WTC11 (cell line): ENCODE measurements around the gene ZBTB8B. TPM values are rescaled to one million over a fixed set of nuclear protein-coding genes. Genes with fewer than 3 reads are reported as not detected.
A peak's percentile ranks its signal among the peaks of the same experiment; 100 is the strongest.
"Not testable (repeated sequence)": the region's sequence is repeated elsewhere in the genome, so short reads cannot be mapped to it uniquely, and the experiment has no call there.

Experiments
- ATAC-seq: fragments of 200-7000 bp; cut with Tn5 transposase; 2 replicates; pipeline ENCODE4 v1.10.0; 2021; ENCODE audit warnings: mild to moderate bottlenecking, moderate library complexity
- CTCF ChIA-PET: fragments of 300-600 bp; sonication (Branson Sonifier 250); formaldehyde crosslinking; loops from one replicate; lab custom pipeline; 2021; ENCODE audit warnings: antibody characterized with exemption; lab: Charles Lee
- POLR2A ChIA-PET: fragments of 350-600 bp; sonication (Branson Sonifier 250); formaldehyde crosslinking; loops from one replicate; lab custom pipeline; 2021; ENCODE audit warnings: antibody characterized with exemption; lab: Charles Lee
- DNase-seq: peaks from one replicate; pipeline ENCODE4 v3.0.0; 2021; ENCODE audit warnings: low spot score
- H3K27ac Mint-ChIP-seq: 2 replicates; pipeline ENCODE4 v1.8.0; 2021; ENCODE audit warnings: mixed read lengths
- H3K27me3 Mint-ChIP-seq: 2 replicates; pipeline ENCODE4 v1.8.0; 2021; ENCODE audit warnings: low read depth, mild to moderate bottlenecking, moderate library complexity, mixed read lengths
- H3K36me3 Mint-ChIP-seq: 2 replicates; pipeline ENCODE4 v1.8.0; 2021; ENCODE audit warnings: mixed read lengths
- H3K4me1 Mint-ChIP-seq: 2 replicates; pipeline ENCODE4 v1.8.0; 2022; ENCODE audit warnings: mixed read lengths
- H3K4me3 Mint-ChIP-seq: 2 replicates; pipeline ENCODE4 v1.8.0; 2021; ENCODE audit warnings: mild to moderate bottlenecking, moderate library complexity, mixed read lengths
- H3K9me3 Mint-ChIP-seq: 2 replicates; pipeline ENCODE4 v1.8.0; 2021; ENCODE audit warnings: mixed read lengths
- CREB1 ChIP-seq: sonication (generic); formaldehyde crosslinking; IDR thresholded peaks from 2 replicates; pipeline ENCODE4 v1.8.0; 2023; ENCODE audit warnings: mild to moderate bottlenecking, missing genetic modification reagents
- E2F4 ChIP-seq: sonication (generic); formaldehyde crosslinking; IDR thresholded peaks from 2 replicates; pipeline ENCODE4 v1.8.1; 2022; ENCODE audit warnings: low read depth, mild to moderate bottlenecking, moderate library complexity, missing genetic modification reagents, borderline replicate concordance
- EMX1 ChIP-seq: fragments of 250-450 bp; sonication (Bioruptor Pico); IDR thresholded peaks from 2 replicates; pipeline ENCODE4 v1.8.0; 2021; ENCODE audit warnings: mild to moderate bottlenecking
- ESRRA ChIP-seq: sonication (generic); formaldehyde crosslinking; IDR thresholded peaks from 2 replicates; pipeline ENCODE4 v1.8.1; 2022; ENCODE audit warnings: mild to moderate bottlenecking, missing genetic modification reagents, borderline replicate concordance
- FOXP1 ChIP-seq: sonication (generic); formaldehyde crosslinking; IDR thresholded peaks from 2 replicates; pipeline ENCODE4 v1.8.0; 2022; ENCODE audit warnings: missing genetic modification reagents, mild to moderate bottlenecking, moderate library complexity, borderline replicate concordance
- FOXP4 ChIP-seq: sonication (generic); formaldehyde crosslinking; IDR thresholded peaks from 2 replicates; pipeline ENCODE4 v1.8.0; 2022; ENCODE audit warnings: mild to moderate bottlenecking, missing genetic modification reagents
- HMGA2 ChIP-seq: fragments of 250-450 bp; sonication (Bioruptor Pico); IDR thresholded peaks from 2 replicates; pipeline ENCODE4 v1.4.0; 2021; ENCODE audit warnings: mild to moderate bottlenecking, moderate library complexity
- MLX ChIP-seq: sonication (generic); formaldehyde crosslinking; IDR thresholded peaks from 2 replicates; pipeline ENCODE4 v1.8.1; 2023; ENCODE audit warnings: mild to moderate bottlenecking, missing genetic modification reagents, moderate library complexity
- NR3C1 ChIP-seq: sonication (generic); formaldehyde crosslinking; conservative IDR thresholded peaks from 2 replicates; pipeline ENCODE4 v1.8.1; 2023; ENCODE audit warnings: low read depth, mild to moderate bottlenecking, missing genetic modification reagents
- OVOL2 ChIP-seq: fragments of 250-450 bp; sonication (Bioruptor Pico); IDR thresholded peaks from 2 replicates; pipeline ENCODE4 v1.9.0; 2021; ENCODE audit warnings: mild to moderate bottlenecking, borderline replicate concordance
- PREB ChIP-seq: sonication (generic); formaldehyde crosslinking; IDR thresholded peaks from 2 replicates; pipeline ENCODE4 v1.8.1; 2022; ENCODE audit warnings: mild to moderate bottlenecking, missing genetic modification reagents, moderate library complexity, borderline replicate concordance
- SOX15 ChIP-seq: fragments of 250-450 bp; sonication (Bioruptor Pico); IDR thresholded peaks from 2 replicates; pipeline ENCODE4 v1.9.0; 2021; ENCODE audit warnings: mild to moderate bottlenecking
- SP1 ChIP-seq: sonication (generic); formaldehyde crosslinking; conservative IDR thresholded peaks from 2 replicates; pipeline ENCODE4 v1.8.1; 2022; ENCODE audit warnings: missing genetic modification reagents
- TEAD1 ChIP-seq: sonication (generic); formaldehyde crosslinking; IDR thresholded peaks from 2 replicates; pipeline ENCODE4 v1.8.0; 2022; ENCODE audit warnings: mild to moderate bottlenecking, missing genetic modification reagents
- TP53 ChIP-seq: sonication (generic); formaldehyde crosslinking; IDR thresholded peaks from 2 replicates; pipeline ENCODE4 v1.8.1; 2023; ENCODE audit warnings: mild to moderate bottlenecking, missing genetic modification reagents
- USF1 ChIP-seq: sonication (generic); formaldehyde crosslinking; IDR thresholded peaks from 2 replicates; pipeline ENCODE4 v1.8.0; 2022; ENCODE audit warnings: mild to moderate bottlenecking, missing genetic modification reagents
- ZNF121 ChIP-seq: sonication (generic); formaldehyde crosslinking; IDR thresholded peaks from 2 replicates; pipeline ENCODE4 v1.8.0; 2023; ENCODE audit warnings: missing genetic modification reagents
- total RNA-seq: library from RNA; stranded (reverse); gene quantifications from 3 replicates; pipeline ENCODE4 v1.2.3, GENCODE V29; 2021

ZBTB8B gene
- total RNA-seq, 1 experiment from 2014 or later, result 2.7 TPM

- CTCF ChIA-PET, result interaction anchor here (0.6 to 1.4 kb wide), 3 partner anchors 9 to 315 kb away, joined by 4 to 7 read pairs (median 5); no protein-coding TSS in a partner anchor
These were observed 26.1 kb upstream of the ZBTB8B start for GRCh38 chr1:32438777-32439176.

GRCh38 chr1:32441467-32441866 lies 23.4 kb upstream of the ZBTB8B start:
- H3K27me3 Mint-ChIP-seq, CTCF ChIA-PET, DNase-seq, H3K4me3 Mint-ChIP-seq, H3K27ac Mint-ChIP-seq, ATAC-seq: not testable (repeated sequence)
- Mint-ChIP-seq H3K36me3 (peaks cover 19% of the 10 kb centered on the region), H3K9me3 (peaks cover 15% of the 10 kb centered on the region), H3K4me1 (peaks cover 58% of the 10 kb centered on the region)
- POLR2A ChIA-PET, result interaction anchor here (0.7 kb wide), 1 partner anchor 316 kb away, joined by 4 read pairs; no protein-coding TSS in a partner anchor

More at GRCh38 chr1:32438777-32439176, 26.1 kb upstream of the ZBTB8B start:
- peaks cover 15% of the 10 kb centered on the region for H3K9me3 Mint-ChIP-seq
- H3K4me1 Mint-ChIP-seq, result peaks cover 32% of the 10 kb centered on the region
- H3K27ac Mint-ChIP-seq, result peak overlapping the region; percentile 99
- H3K27me3 Mint-ChIP-seq, DNase-seq, H3K4me3 Mint-ChIP-seq, ATAC-seq: not testable (repeated sequence)
- TF ChIP-seq ZNF121 (CRISPR knock-in tag), result peak; percentile 91
- peaks cover 19% of the 10 kb centered on the region for H3K36me3 Mint-ChIP-seq
- POLR2A ChIA-PET, result interaction anchor here (0.6 to 0.8 kb wide), 2 partner anchors 16 to 103 kb away, joined by 4 to 5 read pairs; partner anchors contain the start of gene MARCKSL1

- peaks cover 31% of the 10 kb centered on the region for H3K9me3 Mint-ChIP-seq
- H3K4me3 Mint-ChIP-seq, result peak overlapping the region; percentile 62
- DNase-seq, result peak; percentile 81
- peaks cover 29% of the 10 kb centered on the region for H3K36me3 Mint-ChIP-seq
- ChIA-PET CTCF (interaction anchor here (0.6 to 2.8 kb wide), 6 partner anchors 9 to 203 kb away, joined by 3 to 16 read pairs (median 5); partner anchors contain the start of genes RBBP4 and ZBTB8B), POLR2A (interaction anchor here (0.5 to 0.6 kb wide), 2 partner anchors 57 to 77 kb away, joined by 4 to 5 read pairs; no protein-coding TSS in a partner anchor)
- ATAC-seq, result peak; percentile 86
- H3K4me1 Mint-ChIP-seq, result peaks cover 47% of the 10 kb centered on the region
- H3K27ac Mint-ChIP-seq, result peak overlapping the region; percentile 10
- TF ChIP-seq SOX15 (CRISPR knock-in tag) (no peak), FOXP1 (CRISPR knock-in tag) (no peak), TEAD1 (CRISPR knock-in tag) (no peak), EMX1 (CRISPR knock-in tag) (no peak), OVOL2 (CRISPR knock-in tag) (no peak), CREB1 (CRISPR knock-in tag) (no peak), NR3C1 (CRISPR knock-in tag) (no peak), TP53 (CRISPR knock-in tag) (no peak), E2F4 (CRISPR knock-in tag) (no peak), HMGA2 (CRISPR knock-in tag) (no peak), USF1 (CRISPR knock-in tag) (no peak), MLX (CRISPR knock-in tag) (no peak), SP1 (CRISPR knock-in tag) (no peak), ESRRA (CRISPR knock-in tag) (no peak), FOXP4 (no peak), PREB (CRISPR knock-in tag) (no peak)
- peaks cover 7% of the 10 kb centered on the region for H3K27me3 Mint-ChIP-seq
These were observed 17.2 kb upstream of the ZBTB8B start for GRCh38 chr1:32447469-32448185.
